Posterior vena cava (tissue), 2 donors: ENCODE measurements around the gene CFAP74. TPM values are rescaled to one million over a fixed set of nuclear protein-coding genes. Genes with fewer than 3 reads are reported as not detected.

Experiments used
- DNase-seq: peaks from one replicate; pipeline ENCODE4 v3.0.0-alpha.2; 2020; ENCODE audit warnings: low spot score
- intact Hi-C, 2 donors: fragments of 100-400 bp; cut with DNase I; formaldehyde crosslinking; loops; one replicate each; pipeline versions ENCODE4 v1.14.1 to v1.14.2; 2022 to 2023
- total RNA-seq, 2 donors: library from RNA; stranded (reverse); fragmentation: NEBNext Ultra II Directional; extraction: Animal tissue kit (Norgen Biotek cat#: 25700); gene quantifications; one replicate each; pipeline ENCODE4 v1.2.1, GENCODE V29; 2021
- donor health status: DM: yes; HTN: yes; CAD: no.
- donor health status: DM: yes; HTN: yes; CAD: no.

The CFAP74 gene
- total RNA-seq, 2 donors from 2014 or later: not detected

GRCh38 chr1:2042830-2043773, 39.5 kb upstream of the CFAP74 start:
- intact Hi-C loops: loop anchor here in 1 of 2 donors (5.0 kb wide), 1 partner anchor 96 kb away; no protein-coding TSS in a partner anchor
- no peak for DNase-seq

- intact Hi-C loops: loop anchor here in 1 of 2 donors (5.0 kb wide), 1 partner anchor 95 kb away; no protein-coding TSS in a partner anchor
- DNase-seq: no peak
Observed at GRCh38 chr1:2041887-2042286, 38.3 kb upstream of the CFAP74 start.

DNA sequence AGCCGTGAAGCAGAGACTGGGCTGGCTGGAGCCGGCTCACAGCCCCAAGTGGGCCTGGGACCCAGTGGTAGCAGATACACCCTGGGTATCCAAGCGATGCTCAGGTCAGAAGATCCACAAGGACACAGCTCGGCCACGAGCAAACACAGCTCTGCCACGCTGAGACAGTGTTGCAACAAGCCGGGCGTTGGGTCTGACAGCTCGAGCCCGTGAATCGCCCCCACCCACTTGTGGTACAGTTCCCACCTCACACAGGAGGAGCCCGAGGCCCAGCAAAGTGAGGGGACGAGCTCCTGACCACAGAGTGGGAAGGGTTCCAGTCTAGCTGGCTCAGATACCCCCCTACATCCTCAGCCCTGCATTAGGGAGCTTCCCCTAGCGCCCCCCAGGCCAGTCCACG, 37.7 kb upstream of the CFAP74 start:
- DNase-seq: no peak
- intact Hi-C loops: loop anchor here in 1 of 2 donors (5.0 kb wide), 1 partner anchor 94 kb away; no protein-coding TSS in a partner anchor

GRCh38 chr1:2039251-2039650, 35.7 kb upstream of the CFAP74 start:
- DNase-seq: no peak
- intact Hi-C loops: no loop called here

DNA sequence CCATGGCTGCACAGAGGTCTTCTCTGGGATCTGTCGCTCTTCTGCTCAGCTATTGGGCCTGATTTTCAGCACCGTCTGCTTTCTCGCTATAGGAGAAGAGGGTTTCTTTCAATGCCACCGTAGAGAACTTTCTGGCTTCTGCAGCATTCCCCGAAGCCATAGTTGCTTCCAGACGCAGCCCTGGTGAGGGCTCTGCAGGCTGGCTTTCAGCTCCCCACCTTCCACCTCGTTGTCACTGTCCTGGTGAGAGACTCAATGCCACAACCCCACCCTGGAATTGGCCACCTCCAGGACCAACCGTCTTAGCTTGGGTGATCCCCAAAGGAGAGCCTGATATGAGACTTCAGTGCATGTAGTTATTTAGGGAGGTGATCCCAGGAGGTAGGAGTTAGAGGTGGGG, 34.6 kb upstream of the CFAP74 start:
- DNase-seq: no peak
- intact Hi-C loops: no loop called here

- intact Hi-C loops: no loop called here
- no peak for DNase-seq
Observed at GRCh38 chr1:2037314-2037979, 33.9 kb upstream of the CFAP74 start.

DNA sequence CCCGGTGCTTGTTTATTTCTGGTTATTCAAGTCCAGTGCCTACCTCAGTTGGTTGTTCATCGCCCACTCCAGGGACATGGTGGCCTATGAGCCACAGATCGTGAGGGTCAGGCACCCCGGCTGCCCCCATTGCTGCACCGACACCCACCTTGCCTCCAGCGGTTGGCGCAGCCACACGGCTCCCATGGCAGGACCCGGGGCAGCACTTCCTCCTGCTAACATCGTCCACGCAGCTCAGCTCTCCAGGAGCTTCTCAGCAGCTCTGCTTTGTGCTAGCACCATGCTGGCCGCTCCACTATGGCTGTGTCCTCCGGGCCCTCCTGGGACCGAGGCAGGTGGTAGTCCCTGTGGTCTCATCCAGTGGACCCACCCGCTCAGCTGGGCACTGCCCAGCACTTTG, 32.7 kb upstream of the CFAP74 start:
- intact Hi-C loops: no loop called here
- no peak for DNase-seq

DNA sequence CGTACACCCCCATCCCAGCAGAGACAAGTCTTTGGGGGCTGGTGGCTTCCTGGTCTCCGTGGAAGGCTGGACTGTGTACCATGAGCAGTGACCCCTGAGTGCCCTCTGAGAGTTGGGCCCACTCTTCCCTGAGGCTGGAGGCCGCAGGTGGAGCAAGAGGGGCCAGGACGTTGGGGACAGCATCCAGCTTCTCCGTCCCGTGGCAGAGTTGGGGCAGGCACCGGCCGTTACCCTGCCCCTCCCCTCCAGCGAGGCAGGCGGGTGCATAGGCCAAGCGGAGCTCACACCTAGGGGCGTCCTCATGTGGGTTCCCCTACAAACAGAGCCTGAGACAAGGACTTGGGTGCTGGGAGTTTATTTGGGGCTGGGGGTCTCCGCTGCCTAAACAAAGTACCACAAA, 29.6 kb upstream of the CFAP74 start:
- no peak for DNase-seq
- intact Hi-C loops: no loop called here

GRCh38 chr1:2032737-2033136, 29.2 kb upstream of the CFAP74 start:
- intact Hi-C loops: no loop called here

GRCh38 chr1:2031546-2032540, 28.3 kb upstream of the CFAP74 start:
- DNase-seq: no peak
- intact Hi-C loops: no loop called here

More at GRCh38 chr1:2032737-2033136, 29.2 kb upstream of the CFAP74 start:
- DNase-seq: no peak

DNA sequence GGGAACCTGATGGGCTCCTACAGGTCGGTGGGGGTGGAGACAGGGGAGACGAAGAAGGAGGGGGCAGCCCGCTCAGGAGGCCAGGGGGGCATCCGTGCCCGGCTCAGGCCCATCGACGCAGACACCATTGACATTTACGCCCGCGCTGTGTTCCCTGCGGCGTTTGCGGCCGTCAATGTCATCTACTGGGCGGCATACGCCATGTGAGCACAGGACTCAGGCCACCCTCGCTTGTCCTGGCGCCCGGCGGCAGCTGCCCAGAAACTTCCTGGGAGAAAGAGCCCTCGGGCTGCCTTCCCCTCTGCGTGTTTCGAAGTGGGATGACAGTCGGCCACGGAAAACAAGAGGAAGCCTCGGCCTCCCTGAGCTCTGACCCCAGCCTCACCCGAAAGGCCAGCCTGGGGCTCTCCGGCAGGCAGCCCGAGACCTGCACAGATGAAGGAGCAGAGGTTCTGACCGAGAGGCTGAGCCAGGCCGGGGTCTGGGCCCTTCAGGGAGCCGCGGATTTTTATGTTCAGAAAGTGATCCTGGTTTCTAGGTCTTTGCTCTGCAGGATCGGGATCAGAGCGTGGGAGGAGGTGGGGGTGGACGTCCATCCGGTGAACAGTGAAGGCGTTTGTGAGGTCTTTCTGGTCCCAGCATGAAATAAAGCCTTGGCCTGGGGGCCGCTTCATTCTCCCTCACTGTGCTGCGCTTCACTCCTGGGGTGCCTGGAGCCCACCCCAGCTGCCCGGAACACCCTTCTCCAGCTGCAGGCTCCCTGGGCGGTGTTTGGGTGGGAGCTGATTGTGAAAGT, 26.7 kb upstream of the CFAP74 start:
- no peak for DNase-seq
- intact Hi-C loops: no loop called here

DNA sequence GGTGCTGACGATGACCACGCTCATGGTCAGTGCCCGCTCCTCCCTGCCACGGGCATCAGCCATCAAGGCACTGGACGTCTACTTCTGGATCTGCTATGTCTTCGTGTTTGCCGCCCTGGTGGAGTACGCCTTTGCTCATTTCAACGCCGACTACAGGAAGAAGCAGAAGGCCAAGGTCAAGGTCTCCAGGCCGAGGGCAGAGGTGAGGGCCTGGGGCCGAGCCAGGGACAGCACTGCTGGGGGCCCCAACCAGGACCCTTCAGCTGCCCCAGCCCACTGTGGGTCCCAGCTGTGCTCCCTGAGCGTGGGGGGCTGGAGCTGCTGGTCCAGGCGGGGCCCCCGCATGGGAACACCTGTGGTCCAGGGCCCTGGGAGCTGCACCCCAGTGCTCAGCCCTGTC, 26.0 kb upstream of the CFAP74 start:
- intact Hi-C loops: no loop called here
- DNase-seq: no peak

GRCh38 chr1:2028870-2029560, 25.4 kb upstream of the CFAP74 start:
- intact Hi-C loops: no loop called here
- DNase-seq: no peak

- intact Hi-C loops: no loop called here
- DNase-seq: no peak
Observed at GRCh38 chr1:2027961-2028583, 24.5 kb upstream of the CFAP74 start.

DNA sequence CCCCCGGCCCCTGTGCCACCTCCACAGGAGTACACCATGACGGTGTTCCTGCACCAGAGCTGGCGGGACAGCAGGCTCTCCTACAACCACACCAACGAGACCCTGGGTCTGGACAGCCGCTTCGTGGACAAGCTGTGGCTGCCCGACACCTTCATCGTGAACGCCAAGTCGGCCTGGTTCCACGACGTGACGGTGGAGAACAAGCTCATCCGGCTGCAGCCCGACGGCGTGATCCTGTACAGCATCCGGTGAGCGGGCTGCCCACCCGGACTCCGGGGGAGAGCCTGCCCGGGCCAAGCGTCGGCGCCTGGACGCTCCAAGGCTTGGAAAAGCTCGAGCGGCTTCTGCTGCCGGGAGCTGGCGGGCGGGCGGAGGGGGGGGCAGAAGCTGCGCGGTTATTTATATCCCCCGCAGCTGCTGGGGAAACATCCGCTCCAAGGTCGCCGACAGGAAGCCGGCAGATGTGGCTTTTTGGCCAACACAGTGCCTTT, 21.9 kb upstream of the CFAP74 start:
- intact Hi-C loops: no loop called here
- DNase-seq: no peak

- intact Hi-C loops: no loop called here
- no peak for DNase-seq
Observed at GRCh38 chr1:2024887-2025286, 21.3 kb upstream of the CFAP74 start.

DNA sequence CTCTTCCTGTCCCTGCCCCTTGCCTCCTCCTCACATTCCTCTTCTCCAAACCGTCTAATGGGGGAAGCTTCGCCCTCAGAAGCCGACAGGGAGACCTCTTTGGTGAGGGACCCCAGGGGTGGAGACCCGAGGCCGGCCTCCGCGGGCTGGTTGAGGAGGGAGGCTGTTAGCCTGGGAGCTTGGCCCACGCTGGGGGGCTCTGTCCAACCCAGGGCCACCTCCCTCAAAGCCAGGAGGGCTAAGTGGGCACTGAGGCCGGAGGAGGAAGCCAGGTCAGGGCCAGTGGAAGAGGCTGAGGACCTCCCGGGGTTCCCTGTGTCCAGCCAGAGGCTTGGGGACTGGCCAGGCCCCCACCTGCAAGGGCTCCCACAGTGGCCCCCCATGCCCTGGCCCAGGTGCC, 20.9 kb upstream of the CFAP74 start:
- intact Hi-C loops: no loop called here
- no peak for DNase-seq
